DMS114 treated with DMSO at 0.1 percent for 48 hours (cell line): ENCODE measurements around the gene ST6GALNAC3.

ENCODE experiments used
- DNase-seq: peaks from one replicate; lab custom pipeline; 2025; ENCODE audit not compliant: unreplicated experiment; lab: John Stamatoyannopoulos, UW

ST6GALNAC3 gene

GRCh38 chr1:76408303-76408702 lies 333.8 kb downstream of the ST6GALNAC3 start:
- no peak for DNase-seq

DNA sequence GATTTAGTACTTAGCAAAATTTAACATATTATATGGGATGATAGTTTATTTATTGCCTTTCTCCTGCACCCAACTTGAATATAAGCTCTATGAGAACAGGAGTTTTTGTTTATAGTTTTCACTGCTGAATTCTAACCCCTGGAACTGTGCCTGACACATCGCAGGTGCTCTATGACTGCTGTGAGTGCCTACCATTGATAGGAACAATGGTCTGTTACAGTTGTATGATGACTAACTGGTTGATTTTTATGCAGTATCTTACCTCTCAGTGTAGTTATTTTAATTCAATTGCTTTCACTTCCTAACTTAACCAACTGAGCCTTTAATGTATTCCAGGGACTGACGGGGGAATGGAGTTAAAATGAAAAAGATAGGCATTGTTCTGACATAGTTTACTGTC lies 336.0 kb downstream of the ST6GALNAC3 start:
- no peak for DNase-seq

- DNase-seq = no peak
Observed at GRCh38 chr1:76418531-76418930, 344.0 kb downstream of the ST6GALNAC3 start.

DNA sequence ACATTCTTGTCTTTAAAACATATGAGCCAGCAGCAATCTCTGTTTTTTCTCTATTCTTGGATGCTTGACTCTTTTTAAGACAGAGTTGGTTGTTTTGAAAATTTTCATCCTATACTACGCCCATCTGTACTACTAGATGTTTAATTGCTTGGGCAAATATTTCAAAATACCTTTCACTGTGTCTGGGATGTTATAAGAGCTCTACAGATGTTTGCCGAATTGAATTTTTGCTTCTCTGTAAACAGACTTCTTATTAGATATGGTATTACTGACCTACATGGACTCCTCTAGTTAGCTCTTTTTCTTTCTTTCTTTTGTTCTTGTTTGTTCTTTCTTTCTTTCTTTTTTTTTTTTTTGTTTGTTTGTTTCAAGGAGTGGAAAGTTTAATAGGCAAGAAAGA lies 345.1 kb downstream of the ST6GALNAC3 start:
- no peak for DNase-seq

GRCh38 chr1:76425201-76426145 lies 350.9 kb downstream of the ST6GALNAC3 start:
- DNase-seq = no peak

- no peak for DNase-seq
Observed at GRCh38 chr1:76426606-76427005, 352.1 kb downstream of the ST6GALNAC3 start.

- no peak for DNase-seq
Observed at GRCh38 chr1:76428028-76428427, 353.5 kb downstream of the ST6GALNAC3 start.

DNA sequence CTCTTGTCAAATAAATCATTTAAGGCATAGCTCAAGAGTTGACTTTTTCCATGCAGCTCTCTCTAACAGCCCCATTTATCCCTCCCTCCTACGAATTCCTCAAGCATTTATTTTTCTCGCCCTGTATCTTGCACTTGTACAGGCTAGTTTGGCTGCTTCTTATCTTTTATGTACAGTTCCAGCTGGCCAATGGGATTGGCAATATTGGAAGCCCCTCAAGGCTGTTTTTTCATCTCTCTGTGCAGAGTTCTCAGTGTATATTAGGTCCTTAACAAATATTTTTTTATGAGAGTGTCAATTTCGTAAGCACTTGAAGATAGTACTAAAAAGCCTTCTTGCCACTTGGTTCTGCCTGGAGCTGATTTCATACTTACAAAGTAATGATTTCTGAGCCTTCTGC lies 356.0 kb downstream of the ST6GALNAC3 start:
- DNase-seq = no peak

DNA sequence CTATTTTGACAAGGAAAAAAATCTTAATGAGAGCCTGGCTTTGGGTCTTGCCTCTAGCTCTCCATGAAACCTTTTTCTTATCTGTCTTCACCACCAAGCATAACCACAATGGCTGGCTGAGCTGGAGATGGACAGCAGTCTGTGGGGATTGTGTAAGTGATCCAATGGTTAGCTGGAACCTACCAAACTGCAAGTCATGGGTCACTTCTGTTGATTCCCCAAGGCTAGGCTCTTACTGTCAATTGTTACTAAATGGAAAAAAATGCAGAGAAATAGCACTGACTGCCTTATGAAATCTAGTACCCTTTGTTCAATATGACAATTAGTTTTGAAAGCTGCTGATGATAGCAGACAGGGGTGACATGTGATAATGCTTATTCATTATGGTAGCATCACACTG lies 359.0 kb downstream of the ST6GALNAC3 start:
- no peak for DNase-seq

GRCh38 chr1:76443217-76443616 lies 368.7 kb downstream of the ST6GALNAC3 start:
- DNase-seq = no peak

GRCh38 chr1:76444773-76445172 lies 370.2 kb downstream of the ST6GALNAC3 start:
- DNase-seq = no peak

GRCh38 chr1:76450229-76450628 lies 375.7 kb downstream of the ST6GALNAC3 start:
- no peak for DNase-seq

DNA sequence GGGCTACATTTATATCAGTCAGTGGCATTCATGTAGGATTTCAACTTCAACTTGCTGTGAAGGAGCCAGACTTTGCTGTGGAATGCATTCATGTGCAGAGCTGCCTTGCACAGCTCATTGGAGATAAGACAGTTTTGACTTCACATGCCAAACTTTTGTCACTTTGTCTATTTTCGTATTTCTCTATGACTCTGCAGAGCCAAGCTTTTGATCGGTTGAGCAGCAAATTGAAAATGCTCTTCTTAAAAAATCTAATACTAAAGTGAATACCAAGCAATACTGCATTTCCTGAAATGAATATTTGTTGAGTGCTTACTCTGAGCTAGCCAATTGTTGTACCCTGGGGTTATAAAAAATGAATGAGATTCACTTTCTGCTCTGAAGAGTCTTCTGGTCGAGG lies 388.7 kb downstream of the ST6GALNAC3 start:
- DNase-seq = no peak

DNA sequence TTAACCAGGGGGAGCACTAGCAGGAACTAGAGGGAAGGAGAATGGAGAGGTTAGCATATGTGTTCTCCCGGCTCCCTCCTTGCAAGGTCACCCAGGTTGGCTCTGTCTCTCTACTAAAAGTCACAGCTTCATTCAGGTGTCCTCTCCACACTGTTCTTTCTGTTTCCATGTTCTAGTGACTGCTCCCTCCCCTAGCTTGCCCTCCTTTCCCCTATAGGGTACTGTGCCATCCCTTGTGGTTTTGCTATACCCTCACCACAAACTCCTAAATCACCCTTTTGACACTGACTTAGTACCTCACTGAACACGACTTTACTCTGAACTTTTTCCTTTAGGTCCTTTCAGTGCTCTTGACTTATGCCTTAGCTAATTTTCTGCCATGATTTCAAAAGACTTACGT lies 389.3 kb downstream of the ST6GALNAC3 start:
- no peak for DNase-seq

GRCh38 chr1:76465030-76465429 lies 390.5 kb downstream of the ST6GALNAC3 start:
- no peak for DNase-seq

GRCh38 chr1:76470166-76470565 lies 395.6 kb downstream of the ST6GALNAC3 start:
- DNase-seq = no peak

GRCh38 chr1:76471536-76471935 lies 397.0 kb downstream of the ST6GALNAC3 start:
- no peak for DNase-seq

GRCh38 chr1:76473591-76473990 lies 399.0 kb downstream of the ST6GALNAC3 start:
- DNase-seq = no peak

GRCh38 chr1:76474922-76475321 lies 400.4 kb downstream of the ST6GALNAC3 start:
- no peak for DNase-seq

DNA sequence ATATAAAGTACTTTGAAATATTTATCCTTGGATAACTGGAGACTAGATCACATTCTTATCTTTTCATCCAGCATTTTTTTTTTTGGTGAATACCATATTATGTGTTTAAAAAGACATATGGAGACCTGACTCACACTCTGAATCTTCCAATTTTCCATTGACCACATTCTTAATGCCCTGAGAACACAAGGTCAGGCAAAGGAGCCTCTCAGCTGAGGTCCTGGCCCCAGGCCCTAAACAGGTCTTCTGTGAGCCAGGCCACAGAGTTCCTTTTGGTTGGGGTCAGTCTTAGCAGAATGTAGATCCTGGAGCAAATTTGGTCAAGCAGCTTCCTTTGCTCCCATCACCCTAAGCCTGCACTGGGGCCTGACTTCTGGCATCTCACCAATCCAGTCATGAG lies 402.6 kb downstream of the ST6GALNAC3 start:
- no peak for DNase-seq

DNA sequence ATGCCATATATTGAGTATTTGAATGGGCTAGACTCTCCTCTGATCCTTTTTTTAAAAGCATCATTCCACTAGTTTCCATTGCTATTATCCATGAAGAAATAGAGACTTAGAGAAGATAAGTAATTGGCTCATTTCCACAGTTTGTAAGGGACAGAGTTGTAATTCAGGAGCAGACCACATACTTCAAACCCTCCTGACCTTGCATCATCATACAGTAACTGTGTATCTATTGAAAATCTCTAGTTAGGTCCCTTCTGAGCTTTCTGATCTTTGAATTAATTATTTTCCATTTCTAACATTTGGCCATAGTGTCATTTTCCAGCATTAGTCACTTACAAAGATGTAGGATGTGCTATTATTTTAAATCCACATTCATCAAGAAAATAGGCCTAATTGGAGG lies 406.3 kb downstream of the ST6GALNAC3 start:
- no peak for DNase-seq

DNA sequence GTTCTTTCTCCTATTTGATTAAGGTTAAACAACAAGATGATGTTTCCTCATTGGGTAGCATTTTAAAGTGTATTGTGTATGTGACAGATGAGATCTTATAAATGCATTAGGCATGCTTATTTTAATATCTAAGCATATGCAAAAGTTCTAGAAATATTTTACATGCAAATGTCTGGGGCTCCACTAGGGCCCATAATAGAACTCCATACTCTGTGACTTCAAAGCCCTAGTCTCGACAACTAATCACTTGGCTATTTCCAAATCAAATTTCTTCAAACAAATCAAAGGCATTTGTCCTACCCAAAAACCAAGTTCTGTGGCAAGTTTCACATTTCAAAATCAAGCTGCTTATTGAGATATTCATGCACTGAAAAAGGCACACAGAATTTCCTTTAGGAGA lies 407.1 kb downstream of the ST6GALNAC3 start:
- no peak for DNase-seq

DNA sequence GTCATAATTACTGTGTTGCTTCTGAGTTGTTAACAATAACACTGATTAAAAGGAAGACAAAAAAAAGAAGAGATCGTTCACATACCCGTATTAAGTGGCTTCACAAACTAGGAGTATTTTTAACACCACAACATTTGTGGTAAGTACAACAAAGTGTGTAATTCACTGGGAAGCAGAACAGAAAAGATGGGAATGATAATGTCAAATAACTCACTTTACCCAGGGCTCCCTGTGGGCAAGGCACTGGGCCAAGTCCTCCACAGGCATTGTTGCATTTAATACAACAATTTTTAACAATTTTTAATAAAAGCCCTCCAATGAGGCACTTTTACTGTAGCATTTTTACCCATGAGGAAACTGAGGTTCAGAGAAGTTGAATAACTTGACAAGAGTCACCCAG lies 407.7 kb downstream of the ST6GALNAC3 start:
- no peak for DNase-seq
